ENCODE data around the gene TNIK. TPM values are rescaled to one million over a fixed set of nuclear protein-coding genes. Genes with fewer than 3 reads are reported as not detected.

The TNIK gene
- total and polyA plus RNA-seq, 4 donors, result 3.7 to 9.8 (median 5.2) TPM

- H3K9me3 ChIP-seq (ENCODE audit: control insufficient read depth in 4 of 4, low read length in 3 of 4), result no peaks in the 10 kb centered on the region
- no peak for DNase-seq (ENCODE audit: low spot score)
- no peaks in the 10 kb centered on the region for H3K36me3 ChIP-seq (ENCODE audit: control insufficient read depth in 4 of 4, insufficient read depth in 3 of 4, low read depth in 1 of 4, low read length in 3 of 4)
- TF ChIP-seq JUND (IDR thresholded peaks at IDR 0.05), result no peak
- TF ChIP-seq GABPA (IDR thresholded peaks at IDR 0.05 in 1 of 2, conservative IDR thresholded peaks at IDR 0.05 in 1 of 2), result no peak
- no peak for TF ChIP-seq EGR1 (IDR thresholded peaks at IDR 0.05; ENCODE audit: low read depth in 2 of 2)
- no peak overlapping the region for H3K27ac ChIP-seq (ENCODE audit: low read depth in 1 of 2, low read length in 2 of 2)
- no peaks in the 10 kb centered on the region for H3K27me3 ChIP-seq (ENCODE audit: control insufficient read depth in 4 of 4, insufficient read depth in 4 of 4, low read length in 3 of 4)
- WGBS, result 91% methylated on average over 2 of the region's 2 CpGs
- peaks cover 0 to 9% (median 4%) of the 10 kb centered on the region in 4 donors for H3K4me1 ChIP-seq (ENCODE audit: control insufficient read depth in 4 of 4, insufficient read depth in 4 of 4, low read length in 3 of 4)
- H3K4me3 ChIP-seq (ENCODE audit: low read depth in 1 of 3, low read length in 3 of 3), result no peak overlapping the region
- H3K9ac ChIP-seq (ENCODE audit: low read depth in 1 of 2, low read length in 2 of 2), result no peak overlapping the region
Observed at GRCh38 chr3:171192176-171192854, 267.9 kb downstream of the TNIK start.

GRCh38 chr3:171190668-171191067 lies 269.5 kb downstream of the TNIK start:
- Histone ChIP-seq H3K36me3 (ENCODE audit: control insufficient read depth in 4 of 4, insufficient read depth in 3 of 4, low read depth in 1 of 4, low read length in 3 of 4) (no peaks in the 10 kb centered on the region), H3K4me1 (ENCODE audit: control insufficient read depth in 4 of 4, insufficient read depth in 4 of 4, low read length in 3 of 4) (peaks cover 0 to 10% (median 4%) of the 10 kb centered on the region in 4 donors), H3K9ac (ENCODE audit: low read depth in 1 of 2, low read length in 2 of 2) (no peak overlapping the region), H3K4me3 (ENCODE audit: low read depth in 1 of 3, low read length in 3 of 3) (no peak overlapping the region), H3K27me3 (ENCODE audit: control insufficient read depth in 4 of 4, insufficient read depth in 4 of 4, low read length in 3 of 4) (no peaks in the 10 kb centered on the region), H3K27ac (ENCODE audit: low read depth in 1 of 2, low read length in 2 of 2) (no peak overlapping the region), H3K9me3 (ENCODE audit: control insufficient read depth in 4 of 4, low read length in 3 of 4) (no peaks in the 10 kb centered on the region)
- WGBS, result 89% methylated on average over 1 of the region's 1 CpG
- no peak for DNase-seq (ENCODE audit: low spot score)
- no peak for TF ChIP-seq HNF4G (IDR thresholded peaks at IDR 0.05)
- no peak for TF ChIP-seq ZBTB33 (IDR thresholded peaks at IDR 0.05)
- TF ChIP-seq REST (IDR thresholded peaks at IDR 0.05), result no peak
- no peak for TF ChIP-seq JUND (IDR thresholded peaks at IDR 0.05)
- no peak for TF ChIP-seq CTCF (IDR thresholded peaks at IDR 0.05; ENCODE audit: low read depth, low read length, missing input control)
- TF ChIP-seq NR2F2 (IDR thresholded peaks at IDR 0.05), result no peak
- no peak for TF ChIP-seq FOXA2 (IDR thresholded peaks at IDR 0.05)
- TF ChIP-seq HNF4A (conservative IDR thresholded peaks at IDR 0.05), result no peak
- no peak for TF ChIP-seq EGR1 (IDR thresholded peaks at IDR 0.05; ENCODE audit: low read depth in 2 of 2)
- no peak for TF ChIP-seq GABPA (IDR thresholded peaks at IDR 0.05 in 1 of 2, conservative IDR thresholded peaks at IDR 0.05 in 1 of 2)
- TF ChIP-seq RXRA (IDR thresholded peaks at IDR 0.05), result no peak
- no peak for TF ChIP-seq YY1 (IDR thresholded peaks at IDR 0.05)
- TF ChIP-seq FOXA1 (IDR thresholded peaks at IDR 0.05), result no peak
- TF ChIP-seq ATF3 (IDR thresholded peaks at IDR 0.05), result no peak
- TF ChIP-seq TAF1 (conservative IDR thresholded peaks at IDR 0.05), result no peak
- TF ChIP-seq MAX (IDR thresholded peaks at IDR 0.05), result no peak
